Fibroblast of villous mesenchyme (primary cell): ENCODE results near the gene EPB41L2. TPM values are rescaled to one million over a fixed set of nuclear protein-coding genes. Genes with fewer than 3 reads are reported as not detected.

Source experiments
- DNase-seq: peaks from one replicate; pipeline ENCODE4 v3.0.0-alpha.2; 2010; ENCODE audit warnings: low read depth
- H3K4me3 ChIP-seq: 2 replicates; pipeline ENCODE4 v1.5.1; 2011; ENCODE audit warnings: low read depth, mild to moderate bottlenecking, low read length
- CTCF ChIP-seq: IDR thresholded peaks from 2 replicates; pipeline ENCODE4 v1.5.1; 2012; ENCODE audit warnings: low read depth, mild to moderate bottlenecking, low read length; ENCODE audit not compliant: insufficient read depth
- total RNA-seq: library from RNA; depleted of rRNA; stranded (reverse); fragments of >200 nt; gene quantifications from 2 replicates; pipeline ENCODE4 v1.2.3, GENCODE V29; 2012

EPB41L2 gene
- total RNA-seq, 1 donor = 40.2 TPM

GRCh38 chr6:130981409-130981808, 81.6 kb downstream of the EPB41L2 start:
- peak; percentile 93 for DNase-seq
- no peak for TF ChIP-seq CTCF
- H3K4me3 ChIP-seq = no peak overlapping the region

GRCh38 chr6:130980310-130981032, 82.6 kb downstream of the EPB41L2 start:
- DNase-seq = no peak
- no peak overlapping the region for H3K4me3 ChIP-seq
- no peak for TF ChIP-seq CTCF

- DNase-seq = no peak
- no peak for TF ChIP-seq CTCF
Measured at GRCh38 chr6:130978660-130979396, 84.2 kb downstream of the EPB41L2 start.

GRCh38 chr6:130978180-130978579, 84.9 kb downstream of the EPB41L2 start:
- no peak for DNase-seq
- no peak overlapping the region for H3K4me3 ChIP-seq
- TF ChIP-seq CTCF = no peak

More at GRCh38 chr6:130978660-130979396, 84.2 kb downstream of the EPB41L2 start:
- H3K4me3 ChIP-seq = no peak overlapping the region

- no peak for TF ChIP-seq CTCF
- DNase-seq = no peak
- no peak overlapping the region for H3K4me3 ChIP-seq
Measured at GRCh38 chr6:130975325-130975724, 87.7 kb downstream of the EPB41L2 start.

- DNase-seq = peak; percentile 90
- no peak for TF ChIP-seq CTCF
Measured at GRCh38 chr6:130973521-130974277, 89.3 kb downstream of the EPB41L2 start.

More at GRCh38 chr6:130973521-130974277, 89.3 kb downstream of the EPB41L2 start:
- no peak overlapping the region for H3K4me3 ChIP-seq
